Measurements from ENCODE around the gene CRABP2.

DNA sequence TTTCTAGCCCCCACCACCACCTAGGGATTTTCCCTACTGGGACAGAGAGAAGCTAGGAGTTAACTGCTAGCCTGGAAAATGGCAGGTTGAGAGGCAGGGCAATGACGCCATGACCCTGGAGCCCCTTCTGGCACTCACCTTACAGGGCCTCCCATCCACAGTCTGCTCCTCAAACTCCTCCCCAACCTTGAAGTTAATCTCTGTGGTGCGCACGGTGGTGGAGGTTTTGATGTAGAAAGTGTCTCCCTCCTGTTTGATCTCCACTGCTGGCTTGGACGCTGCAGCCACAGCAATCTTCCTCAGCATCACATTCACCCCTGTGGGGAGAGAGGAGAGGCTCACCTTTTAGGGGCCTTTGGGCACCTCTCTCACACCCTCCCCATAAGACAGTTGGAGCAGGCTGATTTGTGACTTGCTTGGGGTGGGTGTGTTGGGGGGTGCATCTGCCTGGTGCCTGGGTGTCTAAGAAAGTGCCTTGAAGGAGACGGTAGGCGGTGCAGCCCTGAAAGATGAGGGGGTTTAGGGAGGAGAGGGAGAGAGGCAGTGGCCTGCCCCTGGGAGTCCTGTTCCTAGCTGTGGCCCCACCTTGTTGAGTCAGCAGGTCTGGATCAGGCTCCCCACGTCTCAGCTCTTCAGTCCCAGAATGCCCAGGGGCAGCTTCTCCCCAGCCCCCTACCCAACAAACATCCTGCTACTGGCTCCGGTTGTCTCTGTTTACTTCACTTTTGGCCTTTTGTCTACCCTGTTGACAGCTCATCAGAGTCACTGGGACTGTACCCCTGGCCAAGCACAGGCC is 4.4 kb downstream of the CRABP2 start:
- TF ChIP-seq, protein P1, sequence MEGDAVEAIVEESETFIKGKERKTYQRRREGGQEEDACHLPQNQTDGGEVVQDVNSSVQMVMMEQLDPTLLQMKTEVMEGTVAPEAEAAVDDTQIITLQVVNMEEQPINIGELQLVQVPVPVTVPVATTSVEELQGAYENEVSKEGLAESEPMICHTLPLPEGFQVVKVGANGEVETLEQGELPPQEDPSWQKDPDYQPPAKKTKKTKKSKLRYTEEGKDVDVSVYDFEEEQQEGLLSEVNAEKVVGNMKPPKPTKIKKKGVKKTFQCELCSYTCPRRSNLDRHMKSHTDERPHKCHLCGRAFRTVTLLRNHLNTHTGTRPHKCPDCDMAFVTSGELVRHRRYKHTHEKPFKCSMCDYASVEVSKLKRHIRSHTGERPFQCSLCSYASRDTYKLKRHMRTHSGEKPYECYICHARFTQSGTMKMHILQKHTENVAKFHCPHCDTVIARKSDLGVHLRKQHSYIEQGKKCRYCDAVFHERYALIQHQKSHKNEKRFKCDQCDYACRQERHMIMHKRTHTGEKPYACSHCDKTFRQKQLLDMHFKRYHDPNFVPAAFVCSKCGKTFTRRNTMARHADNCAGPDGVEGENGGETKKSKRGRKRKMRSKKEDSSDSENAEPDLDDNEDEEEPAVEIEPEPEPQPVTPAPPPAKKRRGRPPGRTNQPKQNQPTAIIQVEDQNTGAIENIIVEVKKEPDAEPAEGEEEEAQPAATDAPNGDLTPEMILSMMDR (IDR thresholded peaks at IDR 0.05; ENCODE audit: insufficient read depth, low read length, poor library complexity, severe bottlenecking) = no peak
- no peak for TF ChIP-seq EZH2phosphoT487 (conservative IDR thresholded peaks at IDR 0.05; ENCODE audit: low read length)

Data from SU-DHL-6 (cell line).